SH-SY5Y (cell line): ENCODE data around the gene RPL12.

Source experiments
- GATA2 ChIP-seq: IDR thresholded peaks from 2 replicates; pipeline ENCODE4 v1.6.1; 2011; ENCODE audit warnings: mild to moderate bottlenecking, low read depth, low read length
- GATA3 ChIP-seq: IDR thresholded peaks from 2 replicates; pipeline ENCODE4 v1.6.1; 2011; ENCODE audit warnings: low read depth, mild to moderate bottlenecking, low read length, moderate library complexity

DNA sequence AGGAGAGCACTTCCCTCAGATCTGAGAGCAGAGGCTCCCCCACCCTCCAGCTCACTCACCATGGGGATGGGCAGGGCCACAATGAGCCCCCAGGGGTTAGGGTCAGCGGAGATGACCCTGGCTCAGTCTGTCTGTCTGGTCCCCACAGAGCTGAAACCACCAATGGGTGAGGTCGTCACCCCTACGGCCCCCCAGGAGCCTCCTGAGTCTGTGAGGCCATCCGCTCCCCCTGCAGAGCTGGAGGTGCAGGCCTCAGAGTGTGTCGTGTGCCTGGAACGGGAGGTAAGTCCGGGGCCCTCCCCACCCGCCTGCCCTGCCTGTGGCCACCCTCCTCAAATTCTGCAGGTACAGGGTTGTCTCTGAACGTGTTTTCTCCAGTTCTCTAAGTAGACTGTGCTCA lies 49.7 kb upstream of the RPL12 start:
- TF ChIP-seq GATA2, result no peak
- TF ChIP-seq GATA3, result no peak
